GM08714 (cell line): ENCODE data around the gene CHD9.
"Not testable (repeated sequence)": the region's sequence is repeated elsewhere in the genome, so short reads cannot be mapped to it uniquely, and the experiment has no call there.

Experiments
- H3K4me3 ChIP-seq: fragments of 200-500 bp; sonication (Bioruptor generic); 2 replicates; pipeline ENCODE4 v1.5.1; 2014; ENCODE audit warnings: mild to moderate bottlenecking, low read length, inconsistent platforms
- ZNF274 ChIP-seq: IDR thresholded peaks from 2 replicates; pipeline ENCODE4 v1.6.1; 2012; ENCODE audit warnings: mild to moderate bottlenecking, low read depth, low read length

Gene CHD9

GRCh38 chr16:53224951-53225533 lies 170.3 kb downstream of the CHD9 start:
- no peak for TF ChIP-seq ZNF274

GRCh38 chr16:53232826-53233529 lies 178.2 kb downstream of the CHD9 start:
- no peak overlapping the region for H3K4me3 ChIP-seq
- TF ChIP-seq ZNF274: no peak

More at GRCh38 chr16:53224951-53225533, 170.3 kb downstream of the CHD9 start:
- H3K4me3 ChIP-seq: no peak overlapping the region

- H3K4me3 ChIP-seq: no peak overlapping the region
- TF ChIP-seq ZNF274: no peak
These were observed 180.0 kb downstream of the CHD9 start for GRCh38 chr16:53234836-53235235.

- H3K4me3 ChIP-seq: no peak overlapping the region
- TF ChIP-seq ZNF274: no peak
These were observed 181.1 kb downstream of the CHD9 start for GRCh38 chr16:53235851-53236250.

- no peak overlapping the region for H3K4me3 ChIP-seq
These were observed 194.5 kb downstream of the CHD9 start for GRCh38 chr16:53249331-53249730.

GRCh38 chr16:53257001-53257400 lies 202.2 kb downstream of the CHD9 start:
- H3K4me3 ChIP-seq: no peak overlapping the region
- no peak for TF ChIP-seq ZNF274

More at GRCh38 chr16:53249331-53249730, 194.5 kb downstream of the CHD9 start:
- TF ChIP-seq ZNF274: no peak

GRCh38 chr16:53258809-53259208 lies 204.0 kb downstream of the CHD9 start:
- H3K4me3 ChIP-seq: no peak overlapping the region

GRCh38 chr16:53261276-53261675 lies 206.5 kb downstream of the CHD9 start:
- no peak overlapping the region for H3K4me3 ChIP-seq
- TF ChIP-seq ZNF274: no peak

More at GRCh38 chr16:53258809-53259208, 204.0 kb downstream of the CHD9 start:
- no peak for TF ChIP-seq ZNF274

GRCh38 chr16:53262645-53263044 lies 207.9 kb downstream of the CHD9 start:
- no peak for TF ChIP-seq ZNF274
- no peak overlapping the region for H3K4me3 ChIP-seq

GRCh38 chr16:53266156-53266555 lies 211.4 kb downstream of the CHD9 start:
- H3K4me3 ChIP-seq: no peak overlapping the region
- TF ChIP-seq ZNF274: no peak

- H3K4me3 ChIP-seq: not testable (repeated sequence)
These were observed 223.7 kb downstream of the CHD9 start for GRCh38 chr16:53278498-53278897.

GRCh38 chr16:53281280-53281679 lies 226.5 kb downstream of the CHD9 start:
- H3K4me3 ChIP-seq: no peak overlapping the region
- TF ChIP-seq ZNF274: no peak

- no peak overlapping the region for H3K4me3 ChIP-seq
- TF ChIP-seq ZNF274: no peak
These were observed 227.1 kb downstream of the CHD9 start for GRCh38 chr16:53281859-53282258.

GRCh38 chr16:53282328-53282727 lies 227.5 kb downstream of the CHD9 start:
- TF ChIP-seq ZNF274: no peak
- H3K4me3 ChIP-seq: no peak overlapping the region
